Measurements from ENCODE around the gene ZNF263.

Gene ZNF263

GRCh38 chr16:3317315-3317999 lies 34.2 kb downstream of the ZNF263 start:
- DNase-seq (ENCODE audit: low spot score) = no peak
- no peak for TF ChIP-seq CTCF (IDR thresholded peaks at IDR 0.05; ENCODE audit: extremely low read depth, insufficient read depth, missing control alignments)
- in situ Hi-C loops (cut with MboI; ENCODE audit: low pct_unique_long_range_greater_than_20kb, low sequenced_read_pairs, unreplicated experiment) = no loop called here

GRCh38 chr16:3321816-3322215 lies 38.5 kb downstream of the ZNF263 start:
- no peak for DNase-seq (ENCODE audit: low spot score)
- TF ChIP-seq CTCF (IDR thresholded peaks at IDR 0.05; ENCODE audit: extremely low read depth, insufficient read depth, missing control alignments) = no peak
- in situ Hi-C loops (cut with MboI; ENCODE audit: low pct_unique_long_range_greater_than_20kb, low sequenced_read_pairs, unreplicated experiment) = no loop called here

- TF ChIP-seq CTCF (IDR thresholded peaks at IDR 0.05; ENCODE audit: extremely low read depth, insufficient read depth, missing control alignments) = no peak
- DNase-seq (ENCODE audit: low spot score) = no peak
- in situ Hi-C loops (cut with MboI; ENCODE audit: low pct_unique_long_range_greater_than_20kb, low sequenced_read_pairs, unreplicated experiment) = no loop called here
Measured at GRCh38 chr16:3327514-3327913, 44.2 kb downstream of the ZNF263 start.

- no peak for DNase-seq (ENCODE audit: low spot score)
- in situ Hi-C loops (cut with MboI; ENCODE audit: low pct_unique_long_range_greater_than_20kb, low sequenced_read_pairs, unreplicated experiment) = no loop called here
- TF ChIP-seq CTCF (IDR thresholded peaks at IDR 0.05; ENCODE audit: extremely low read depth, insufficient read depth, missing control alignments) = no peak
Measured at GRCh38 chr16:3328104-3328503, 44.8 kb downstream of the ZNF263 start.

GRCh38 chr16:3328643-3329042 lies 45.4 kb downstream of the ZNF263 start:
- in situ Hi-C loops (cut with MboI; ENCODE audit: low pct_unique_long_range_greater_than_20kb, low sequenced_read_pairs, unreplicated experiment) = no loop called here
- TF ChIP-seq CTCF (IDR thresholded peaks at IDR 0.05; ENCODE audit: extremely low read depth, insufficient read depth, missing control alignments) = no peak
- no peak for DNase-seq (ENCODE audit: low spot score)

Measured in GM13977 (cell line).